PC-3 (cell line): Measurements from ENCODE around the gene PSMB7. TPM values are rescaled to one million over a fixed set of nuclear protein-coding genes. Genes with fewer than 3 reads are reported as not detected.

Experiments
- ATAC-seq: fragments of 200-7000 bp; cut with Tn5 transposase; 2 replicates; pipeline ENCODE4 v1.9.1; 2020; ENCODE audit warnings: mild to moderate bottlenecking, moderate library complexity
- BruUV-seq: library from RNA; stranded (reverse); fragments of 400-500 nt; replicated peaks from 2 replicates; lab custom pipeline; 2021; lab: Mats Ljungman, UMichigan
- CTCF ChIA-PET: fragments of 300-600 bp; sonication (Branson Sonifier 250); formaldehyde crosslinking; loops from one replicate; lab custom pipeline; 2022; ENCODE audit warnings: antibody characterized with exemption; lab: Charles Lee
- POLR2A ChIA-PET: fragments of 300-600 bp; sonication (Branson Sonifier 250); formaldehyde crosslinking; loops from one replicate; lab custom pipeline; 2022; ENCODE audit warnings: antibody characterized with exemption; ENCODE audit not compliant: unreplicated experiment; lab: Charles Lee
- DNase-seq: peaks from one replicate; pipeline ENCODE4 v3.0.0-alpha.2; 2015
- H2AFZ ChIP-seq: fragments of 300-600 bp; sonication (generic); 2 replicates; pipeline ENCODE4 v1.6.0; 2016; ENCODE audit warnings: antibody characterized with exemption, low read length
- H3F3A ChIP-seq: fragments of 300-600 bp; sonication (generic); one replicate; pipeline ENCODE4 v1.6.0; 2017; ENCODE audit warnings: antibody characterized with exemption, low read length, control low read depth, mild to moderate bottlenecking; ENCODE audit not compliant: unreplicated experiment
- H3K27ac ChIP-seq: fragments of 300-600 bp; sonication (generic); 2 replicates; pipeline ENCODE4 v1.5.1; 2016; ENCODE audit warnings: mild to moderate bottlenecking, low read length
- H3K27me3 ChIP-seq: fragments of 300-600 bp; sonication (generic); 2 replicates; pipeline ENCODE4 v1.6.1; 2016; ENCODE audit warnings: low read length, mixed read lengths
- H3K36me3 ChIP-seq: fragments of 300-600 bp; sonication (generic); 2 replicates; pipeline ENCODE4 v1.6.1; 2016; ENCODE audit warnings: low read depth, mixed run types, low read length, mixed read lengths
- H3K4me1 ChIP-seq: fragments of 300-600 bp; sonication (generic); 2 replicates; pipeline ENCODE4 v1.5.1; 2016; ENCODE audit warnings: low read length; ENCODE audit not compliant: insufficient read depth
- H3K4me2 ChIP-seq: fragments of 300-600 bp; sonication (generic); 2 replicates; pipeline ENCODE4 v1.6.0; 2016; ENCODE audit warnings: low read length
- H3K4me3 ChIP-seq: fragments of 300-600 bp; sonication (generic); 2 replicates; pipeline ENCODE4 v1.5.1; 2016; ENCODE audit warnings: mild to moderate bottlenecking, low read length, mixed read lengths
- H3K79me2 ChIP-seq: fragments of 300-600 bp; sonication (generic); 2 replicates; pipeline ENCODE4 v1.6.1; 2017; ENCODE audit warnings: low read length, mixed read lengths
- H3K9ac ChIP-seq: fragments of 300-600 bp; sonication (generic); 2 replicates; pipeline ENCODE4 v1.6.0; 2016; ENCODE audit warnings: mild to moderate bottlenecking, low read length
- H3K9me2 ChIP-seq: fragments of 300-600 bp; sonication (generic); replicated peaks from 2 replicates; pipeline ENCODE4 v1.6.1; 2016; ENCODE audit warnings: mixed run types, low read length, mixed read lengths
- H3K9me3 ChIP-seq: fragments of 300-600 bp; sonication (generic); 2 replicates; pipeline ENCODE4 v1.6.1; 2016; ENCODE audit warnings: low read length, mixed read lengths
- H4K20me1 ChIP-seq: fragments of 300-600 bp; sonication (generic); 2 replicates; pipeline ENCODE4 v1.6.1; 2016; ENCODE audit warnings: low read length, mixed read lengths
- EZH2 ChIP-seq: fragments of 300-600 bp; sonication (generic); IDR thresholded peaks from one replicate; pipeline ENCODE4 v1.6.1; 2017; ENCODE audit warnings: antibody characterized with exemption, mild to moderate bottlenecking, low read length; ENCODE audit not compliant: unreplicated experiment
- EZH2phosphoT487 ChIP-seq: fragments of 300-600 bp; sonication (generic); IDR thresholded peaks from 2 replicates; pipeline ENCODE4 v1.6.1; 2018; ENCODE audit warnings: mild to moderate bottlenecking, antibody characterized with exemption, low read length, borderline replicate concordance
- intact Hi-C: fragments of 100-400 bp; cut with micrococcal nuclease; formaldehyde crosslinking; loops from 2 replicates; pipeline ENCODE4 v1.9.0; 2023
- total RNA-seq: library from RNA; depleted of rRNA; stranded (reverse); fragments of >200 nt; gene quantifications from 2 replicates; pipeline ENCODE4 v1.2.3, GENCODE V29; 2014
- TF ChIP-seq, protein P1 (sequence below): fragments of 300-600 bp; sonication (generic); conservative IDR thresholded peaks from 2 replicates; pipeline ENCODE4 v1.5.1; 2017; ENCODE audit warnings: antibody characterized with exemption, low read depth, mild to moderate bottlenecking, low read length

Gene PSMB7
- total RNA-seq, 1 experiment from 2014 or later = 372 TPM

DNA sequence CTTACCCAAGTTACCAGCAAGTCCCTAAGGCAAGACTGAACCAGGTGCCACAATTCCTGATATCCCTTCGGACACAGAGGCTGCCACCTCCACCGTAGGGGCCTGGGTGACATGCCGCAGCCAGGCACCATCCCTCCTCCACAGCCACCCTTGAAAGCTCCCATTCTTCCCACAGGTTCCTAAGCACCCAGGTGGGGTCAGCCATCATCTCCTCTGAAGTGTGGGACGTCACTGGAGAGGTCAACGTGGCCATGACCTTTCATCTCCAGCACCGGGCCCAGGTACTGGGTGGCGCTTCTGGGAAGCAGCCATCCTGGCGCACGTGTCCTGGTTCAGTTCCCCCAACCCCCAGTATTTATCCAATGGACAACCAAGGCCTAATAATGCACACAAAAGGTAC lies 43.2 kb upstream of the PSMB7 start:
- BruUV-seq = no TSS peak
- no peak for DNase-seq
- CTCF ChIA-PET = no interaction called here
- Histone ChIP-seq H3K27me3 (no peaks in the 10 kb centered on the region), H3K36me3 (no peaks in the 10 kb centered on the region), H3K9ac (no peak overlapping the region), H3K9me2 (no peaks in the 10 kb centered on the region), H3F3A (no peaks in the 10 kb centered on the region), H2AFZ (no peak overlapping the region), H4K20me1 (no peaks in the 10 kb centered on the region), H3K4me1 (no peaks in the 10 kb centered on the region), H3K27ac (no peak overlapping the region), H3K9me3 (no peaks in the 10 kb centered on the region), H3K4me2 (no peak overlapping the region), H3K79me2 (no peaks in the 10 kb centered on the region), H3K4me3 (no peak overlapping the region)
- no peak for ATAC-seq
- intact Hi-C loops = no loop called here
- POLR2A ChIA-PET = no interaction called here
- TF ChIP-seq EZH2 (no peak), EZH2phosphoT487 (no peak)
- TF ChIP-seq, protein P1, sequence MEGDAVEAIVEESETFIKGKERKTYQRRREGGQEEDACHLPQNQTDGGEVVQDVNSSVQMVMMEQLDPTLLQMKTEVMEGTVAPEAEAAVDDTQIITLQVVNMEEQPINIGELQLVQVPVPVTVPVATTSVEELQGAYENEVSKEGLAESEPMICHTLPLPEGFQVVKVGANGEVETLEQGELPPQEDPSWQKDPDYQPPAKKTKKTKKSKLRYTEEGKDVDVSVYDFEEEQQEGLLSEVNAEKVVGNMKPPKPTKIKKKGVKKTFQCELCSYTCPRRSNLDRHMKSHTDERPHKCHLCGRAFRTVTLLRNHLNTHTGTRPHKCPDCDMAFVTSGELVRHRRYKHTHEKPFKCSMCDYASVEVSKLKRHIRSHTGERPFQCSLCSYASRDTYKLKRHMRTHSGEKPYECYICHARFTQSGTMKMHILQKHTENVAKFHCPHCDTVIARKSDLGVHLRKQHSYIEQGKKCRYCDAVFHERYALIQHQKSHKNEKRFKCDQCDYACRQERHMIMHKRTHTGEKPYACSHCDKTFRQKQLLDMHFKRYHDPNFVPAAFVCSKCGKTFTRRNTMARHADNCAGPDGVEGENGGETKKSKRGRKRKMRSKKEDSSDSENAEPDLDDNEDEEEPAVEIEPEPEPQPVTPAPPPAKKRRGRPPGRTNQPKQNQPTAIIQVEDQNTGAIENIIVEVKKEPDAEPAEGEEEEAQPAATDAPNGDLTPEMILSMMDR = no peak

DNA sequence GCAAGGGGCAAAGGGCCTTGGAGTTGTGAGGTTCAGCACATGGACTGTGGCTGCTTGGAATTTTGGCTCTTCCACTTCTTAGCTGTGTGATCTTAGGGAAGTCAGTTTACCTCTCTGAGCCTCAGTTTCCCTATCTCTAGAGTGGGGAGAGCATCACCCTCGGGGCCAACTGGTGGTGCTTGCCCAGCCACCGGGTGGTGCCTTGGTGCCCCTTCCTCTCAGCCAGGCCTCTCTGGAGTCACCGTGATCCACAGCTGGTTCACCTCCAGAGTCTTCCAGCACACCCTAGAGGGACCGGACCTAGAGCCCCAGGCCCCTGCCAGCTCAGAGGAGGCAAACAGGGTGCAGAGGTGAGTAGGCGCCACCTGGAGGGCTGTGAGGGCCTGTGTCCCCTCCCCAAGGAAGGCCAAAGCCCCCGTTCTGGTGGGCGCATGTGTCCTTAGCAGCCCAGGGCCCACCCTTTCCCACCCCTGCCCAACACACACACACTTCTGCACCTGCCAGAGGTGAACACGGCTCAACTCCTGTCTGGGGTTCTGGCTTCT lies 42.7 kb upstream of the PSMB7 start:
- Histone ChIP-seq H2AFZ (no peak overlapping the region), H3K9ac (no peak overlapping the region), H3F3A (no peaks in the 10 kb centered on the region), H3K36me3 (no peaks in the 10 kb centered on the region), H3K27ac (no peak overlapping the region), H3K9me2 (no peaks in the 10 kb centered on the region), H4K20me1 (no peaks in the 10 kb centered on the region), H3K79me2 (no peaks in the 10 kb centered on the region), H3K4me2 (no peak overlapping the region), H3K27me3 (no peaks in the 10 kb centered on the region), H3K4me1 (no peaks in the 10 kb centered on the region), H3K9me3 (no peaks in the 10 kb centered on the region), H3K4me3 (no peak overlapping the region)
- ChIA-PET POLR2A (no interaction called here), CTCF (interaction anchor here (0.6 kb wide), 1 partner anchor 36 kb away, joined by 3 read pairs; no protein-coding TSS in a partner anchor)
- ATAC-seq (no peak), DNase-seq (no peak)
- intact Hi-C loops = no loop called here
- BruUV-seq = no TSS peak
- TF ChIP-seq EZH2 (no peak), EZH2phosphoT487 (no peak)

DNA sequence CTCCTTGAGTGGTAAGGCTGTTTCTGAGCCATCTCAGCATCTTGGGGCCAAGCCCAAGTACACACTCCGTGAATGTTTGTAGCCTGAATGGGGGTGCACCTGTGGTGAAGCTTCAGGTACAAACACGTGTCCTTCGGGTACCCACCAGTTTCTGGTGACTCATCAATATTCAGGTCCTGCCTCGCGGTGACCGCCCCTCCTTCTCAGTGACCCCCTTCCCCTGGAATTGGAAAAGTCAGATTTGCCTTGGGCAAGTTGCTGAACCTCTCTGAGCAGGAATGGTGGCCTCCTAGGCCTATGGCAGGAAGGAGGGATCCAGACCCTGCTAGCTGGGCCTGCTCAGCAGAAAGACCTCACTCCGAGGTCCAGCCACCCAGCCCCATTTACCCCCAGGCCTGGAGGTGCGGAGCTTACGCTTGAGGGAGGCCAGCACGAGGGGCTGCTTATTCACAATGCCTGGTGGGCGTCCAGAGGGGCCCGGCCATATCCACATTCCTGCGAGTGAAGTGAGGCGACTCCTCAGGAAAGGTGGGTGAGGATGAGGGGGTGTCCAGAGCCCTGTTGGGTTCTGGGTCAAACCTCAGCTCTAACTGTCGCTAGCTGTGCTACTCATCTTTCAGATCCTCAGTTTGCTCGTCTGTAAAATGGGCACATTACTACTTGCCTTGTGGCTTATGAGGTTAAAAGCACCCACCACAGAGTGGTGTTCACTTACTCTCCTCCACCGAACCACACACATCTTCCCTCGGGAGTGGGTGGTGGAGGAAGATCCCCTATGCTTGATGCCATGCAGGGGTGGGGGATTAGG lies 42.0 kb upstream of the PSMB7 start:
- Histone ChIP-seq H4K20me1 (no peaks in the 10 kb centered on the region), H3K79me2 (no peaks in the 10 kb centered on the region), H3F3A (no peaks in the 10 kb centered on the region), H3K9ac (no peak overlapping the region), H3K4me1 (no peaks in the 10 kb centered on the region), H3K27me3 (no peaks in the 10 kb centered on the region), H3K4me2 (no peak overlapping the region), H3K9me3 (no peaks in the 10 kb centered on the region), H3K27ac (no peak overlapping the region), H3K36me3 (no peaks in the 10 kb centered on the region), H2AFZ (no peak overlapping the region), H3K4me3 (no peak overlapping the region), H3K9me2 (no peaks in the 10 kb centered on the region)
- DNase-seq (no peak), ATAC-seq (no peak)
- no TSS peak for BruUV-seq
- TF ChIP-seq, protein P1 = no peak
- no peak for TF ChIP-seq EZH2
- TF ChIP-seq EZH2phosphoT487 = no peak
- intact Hi-C loops = no loop called here
- CTCF ChIA-PET = interaction anchor here (0.6 kb wide), 1 partner anchor 37 kb away, joined by 3 read pairs; no protein-coding TSS in a partner anchor
- POLR2A ChIA-PET = no interaction called here
